Gastroesophageal sphincter (tissue), 4 donors: ENCODE results near the gene SLC9A7. TPM values are rescaled to one million over a fixed set of nuclear protein-coding genes. Genes with fewer than 3 reads are reported as not detected.

ENCODE experiments used
- ATAC-seq: fragments of 150-250 bp; one replicate; pipeline ENCODE4 v1.9.1; 2016; ENCODE audit warnings: mild to moderate bottlenecking, moderate library complexity
- H3K27ac ChIP-seq, 4 donors: fragments of 200-600 bp; sonication (generic) in 3 of 4; 1 replicate in 3 of 4; 2 replicates in 1 of 4; pipeline ENCODE4 v1.5.1; 2016 to 2019
- H3K27me3 ChIP-seq: fragments of 200-600 bp; sonication (generic); one replicate; pipeline ENCODE4 v1.5.1; 2019
- H3K36me3 ChIP-seq, 2 donors: fragments of 200-600 bp; sonication (generic); one replicate each; pipeline ENCODE4 v1.5.1; 2019; ENCODE audit warnings: control low read depth in 1 of 2
- H3K4me1 ChIP-seq, 3 donors: fragments of 200-600 bp; sonication (generic); 1 replicate in 2 of 3; 2 replicates in 1 of 3; pipeline ENCODE4 v1.5.1; 2016 to 2019; ENCODE audit warnings: control low read depth in 2 of 3
- H3K4me3 ChIP-seq, 2 donors: fragments of 200-600 bp; sonication (generic); one replicate each; pipeline ENCODE4 v1.5.1; 2019; ENCODE audit warnings: mild to moderate bottlenecking in 1 of 2, moderate library complexity in 1 of 2
- H3K9me3 ChIP-seq, 3 donors: fragments of 200-600 bp; sonication (generic); one replicate each; pipeline ENCODE4 v1.5.1; 2017 to 2019; ENCODE audit warnings: control low read depth in 2 of 3
- CTCF ChIP-seq, 4 experiments: fragments of 200-600 bp in 2 of 4; fragments of 450-650 bp in 2 of 4; sonication (generic) in 1 of 4; IDR thresholded peaks; one replicate each; pipeline ENCODE4 v1.5.1; 2017 to 2019; ENCODE audit warnings: antibody characterized with exemption in 4 of 4, mild to moderate bottlenecking in 2 of 4, moderate library complexity in 2 of 4
- EP300 ChIP-seq: sonication (generic); formaldehyde crosslinking; IDR thresholded peaks from one replicate; pipeline ENCODE4 v1.6.1; 2017; ENCODE audit warnings: antibody characterized with exemption, mild to moderate bottlenecking
- POLR2A ChIP-seq, 2 donors: fragments of 450-650 bp; IDR thresholded peaks; one replicate each; pipeline ENCODE4 v1.6.1; 2017; ENCODE audit warnings: antibody characterized with exemption in 2 of 2, mild to moderate bottlenecking in 2 of 2, moderate library complexity in 1 of 2
- POLR2AphosphoS5 ChIP-seq: sonication (generic); formaldehyde crosslinking; IDR thresholded peaks from one replicate; pipeline ENCODE4 v1.6.1; 2017; ENCODE audit warnings: antibody characterized with exemption
- WGBS, 2 donors: methylation state at CpG; one replicate each; pipeline ENCODE4 v1.1.5; 2018; ENCODE audit warnings: low coverage in 1 of 2; 5-methylcytosine and 5-hydroxymethylcytosine counted together
- total RNA-seq, 4 donors: library from RNA; depleted of rRNA; stranded (reverse); fragments of >200 nt; gene quantifications; one replicate each; pipeline ENCODE4 v1.1.0, GENCODE V29; 2016

Gene SLC9A7
- total RNA-seq, 4 donors from 2014 or later: 3.5 to 6.1 (median 4.2) TPM

GRCh38 chrX:46601283-46601682 lies 157.6 kb downstream of the SLC9A7 start:
- Histone ChIP-seq H3K4me3 (no peak overlapping the region), H3K36me3 (no peaks in the 10 kb centered on the region), H3K4me1 (no peaks in the 10 kb centered on the region), H3K9me3 (no peaks in the 10 kb centered on the region), H3K27ac (no peak overlapping the region), H3K27me3 (no peaks in the 10 kb centered on the region)
- no peak for ATAC-seq
- 25 to 67% methylated on average over 3 to 5 of the region's 6 CpGs for WGBS, 2 donors
- no peak for TF ChIP-seq EP300

GRCh38 chrX:46599051-46599560 lies 159.8 kb downstream of the SLC9A7 start:
- no peak for ATAC-seq
- WGBS, 2 donors: 0% methylated on average over 1 of the region's 1 CpG; no CpG with 5 or more reads in 1 of the 2 donors

DNA sequence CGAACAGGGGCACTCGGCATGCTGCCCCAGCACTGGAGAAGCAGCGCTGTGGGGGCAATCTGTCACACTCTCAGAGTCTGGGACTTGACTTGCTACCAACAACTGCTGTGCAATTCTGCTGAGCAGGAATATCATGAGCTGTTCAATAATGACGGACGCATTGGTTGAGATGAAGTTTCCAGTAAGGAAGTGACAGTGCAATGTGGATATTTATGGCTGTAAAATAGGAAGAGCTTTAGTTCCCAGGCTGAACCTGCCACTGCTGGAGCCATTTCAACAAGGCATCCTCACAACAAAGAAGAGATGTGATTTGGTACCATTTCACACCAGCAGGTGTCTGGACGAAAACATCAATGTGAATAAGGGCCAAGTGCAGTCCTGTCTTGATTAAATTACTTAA lies 161.1 kb downstream of the SLC9A7 start:
- Histone ChIP-seq H3K4me3 (no peak overlapping the region), H3K27me3 (no peaks in the 10 kb centered on the region), H3K4me1 (no peaks in the 10 kb centered on the region), H3K9me3 (no peaks in the 10 kb centered on the region), H3K27ac (no peak overlapping the region), H3K36me3 (no peaks in the 10 kb centered on the region)
- no peak for TF ChIP-seq EP300
- TF ChIP-seq POLR2AphosphoS5: no peak
- no peak for TF ChIP-seq CTCF (IDR thresholded peaks at IDR 0.05)
- no peak for TF ChIP-seq POLR2A (IDR thresholded peaks at IDR 0.05)
- no peak for ATAC-seq
- WGBS, 2 donors: 73 to 77% methylated on average over 3 of the region's 6 CpGs

More at GRCh38 chrX:46599051-46599560, 159.8 kb downstream of the SLC9A7 start:
- H3K4me3 ChIP-seq: no peak overlapping the region
- H3K27ac ChIP-seq: no peak overlapping the region
- H3K4me1 ChIP-seq: no peaks in the 10 kb centered on the region
- H3K9me3 ChIP-seq: no peaks in the 10 kb centered on the region
- TF ChIP-seq CTCF (IDR thresholded peaks at IDR 0.05): no peak
- TF ChIP-seq POLR2A (IDR thresholded peaks at IDR 0.05): no peak
- TF ChIP-seq EP300: no peak
- TF ChIP-seq POLR2AphosphoS5: no peak
- no peaks in the 10 kb centered on the region for H3K27me3 ChIP-seq
- H3K36me3 ChIP-seq: no peaks in the 10 kb centered on the region

DNA sequence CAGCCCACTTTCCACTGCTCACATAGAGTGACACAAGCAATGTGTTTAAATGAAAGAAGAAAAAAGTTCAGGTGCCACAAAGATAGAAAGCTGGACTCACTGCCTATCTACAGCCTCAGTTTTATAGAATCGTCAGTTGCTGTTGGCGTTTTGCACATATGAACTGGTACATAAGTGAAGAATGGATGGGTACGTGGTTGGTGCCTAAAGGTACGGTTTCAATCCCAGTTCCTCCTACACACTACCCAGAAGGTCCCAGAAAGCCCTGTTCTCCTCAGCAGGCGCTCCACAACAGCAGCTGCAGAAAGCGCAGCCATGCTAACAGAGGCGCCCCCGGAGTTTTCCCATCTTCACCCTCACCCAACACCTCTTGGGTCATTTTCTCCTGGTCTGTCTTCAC lies 161.7 kb downstream of the SLC9A7 start:
- no peak for ATAC-seq
- H3K27me3 ChIP-seq: no peaks in the 10 kb centered on the region
- TF ChIP-seq CTCF (IDR thresholded peaks at IDR 0.05) (no peak), POLR2A (IDR thresholded peaks at IDR 0.05) (no peak), EP300 (no peak), POLR2AphosphoS5 (no peak)
- H3K4me3 ChIP-seq: no peak overlapping the region
- no peaks in the 10 kb centered on the region for H3K4me1 ChIP-seq
- no peaks in the 10 kb centered on the region for H3K36me3 ChIP-seq
- no peak overlapping the region for H3K27ac ChIP-seq
- no peaks in the 10 kb centered on the region for H3K9me3 ChIP-seq
- 76 to 90% methylated on average over 6 to 8 of the region's 8 CpGs for WGBS, 2 donors

- no peak overlapping the region for H3K4me3 ChIP-seq
- ATAC-seq: no peak
- H3K9me3 ChIP-seq: no peaks in the 10 kb centered on the region
- H3K27ac ChIP-seq: no peak overlapping the region
- no peaks in the 10 kb centered on the region for H3K27me3 ChIP-seq
- TF ChIP-seq CTCF (IDR thresholded peaks at IDR 0.05) (no peak), EP300 (no peak), POLR2AphosphoS5 (no peak), POLR2A (IDR thresholded peaks at IDR 0.05) (no peak)
- H3K36me3 ChIP-seq: no peaks in the 10 kb centered on the region
- WGBS, 2 donors: 50 to 100% methylated on average over 1 of the region's 1 CpG
- H3K4me1 ChIP-seq: no peaks in the 10 kb centered on the region
Measured at GRCh38 chrX:46595084-46595483, 163.8 kb downstream of the SLC9A7 start.
